ENCODE results near the gene OSBPL8.

DNA sequence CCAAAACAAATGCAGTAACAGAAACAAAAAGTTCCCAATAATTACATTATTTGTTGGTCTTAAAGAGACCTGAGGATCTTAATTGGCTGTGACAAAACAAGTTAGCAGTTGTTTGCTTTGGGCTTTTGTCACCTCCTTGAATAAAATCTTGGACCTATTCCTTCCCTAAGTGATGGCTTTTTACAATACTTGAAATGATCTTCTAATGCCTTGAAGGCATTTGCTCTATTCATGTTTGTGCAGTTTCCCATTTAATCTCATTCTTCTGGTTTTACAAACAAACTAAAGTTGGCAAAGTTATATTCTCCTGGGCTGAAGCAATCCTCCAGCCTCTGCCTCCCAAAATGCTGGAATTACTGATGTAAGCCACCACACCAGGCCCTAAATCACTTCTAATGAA, 98.8 kb downstream of the OSBPL8 start:
- TF ChIP-seq POLR2AphosphoS5 (IDR thresholded peaks at IDR 0.05; ENCODE audit: low read depth, low read length) (no peak), POLR2A (IDR thresholded peaks at IDR 0.05; ENCODE audit: low read depth, low read length) (no peak), SPI1 (IDR thresholded peaks at IDR 0.05; ENCODE audit: low read depth, low read length) (no peak), TAF1 (IDR thresholded peaks at IDR 0.05; ENCODE audit: low read depth, low read length) (no peak), POU2F2 (IDR thresholded peaks at IDR 0.05; ENCODE audit: low read depth, low read length) (no peak)

All from GM12891 (cell line).